ENCODE measurements around the gene LMX1B. TPM values are rescaled to one million over a fixed set of nuclear protein-coding genes. Genes with fewer than 3 reads are reported as not detected.
A peak's percentile ranks its signal among the peaks of the same experiment; 100 is the strongest.
"Not testable (repeated sequence)": the region's sequence is repeated elsewhere in the genome, so short reads cannot be mapped to it uniquely, and the experiment has no call there.

LMX1B gene
- total RNA-seq, 1 experiment from 2014 or later = 0.55 TPM

GRCh38 chr9:126654124-126654523 lies 40.4 kb downstream of the LMX1B start:
- DNase-seq (ENCODE audit: low read depth) = no peak

GRCh38 chr9:126656214-126656613 lies 42.5 kb downstream of the LMX1B start:
- not testable (repeated sequence) for DNase-seq (ENCODE audit: low read depth)

GRCh38 chr9:126658201-126658825 lies 44.6 kb downstream of the LMX1B start:
- DNase-seq (ENCODE audit: low read depth) = no peak

- DNase-seq (ENCODE audit: low read depth) = no peak
Observed at GRCh38 chr9:126658956-126659555, 45.3 kb downstream of the LMX1B start.

- DNase-seq (ENCODE audit: low read depth) = no peak
Observed at GRCh38 chr9:126661122-126661520, 47.4 kb downstream of the LMX1B start.

GRCh38 chr9:126661521-126662251 lies 48.0 kb downstream of the LMX1B start:
- peak; percentile 43 for DNase-seq (ENCODE audit: low read depth)

- DNase-seq (ENCODE audit: low read depth) = no peak
Observed at GRCh38 chr9:126663661-126664072, 49.9 kb downstream of the LMX1B start.

GRCh38 chr9:126664900-126665643 lies 51.3 kb downstream of the LMX1B start:
- DNase-seq (ENCODE audit: low read depth) = no peak

GRCh38 chr9:126665644-126666035 lies 51.9 kb downstream of the LMX1B start:
- no peak for DNase-seq (ENCODE audit: low read depth)

GRCh38 chr9:126666155-126666803 lies 52.6 kb downstream of the LMX1B start:
- DNase-seq (ENCODE audit: low read depth) = no peak

GRCh38 chr9:126667190-126668055 lies 53.7 kb downstream of the LMX1B start:
- DNase-seq (ENCODE audit: low read depth) = no peak

GRCh38 chr9:126668058-126668457 lies 54.3 kb downstream of the LMX1B start:
- DNase-seq (ENCODE audit: low read depth) = peak; percentile 33

GRCh38 chr9:126669108-126669507 lies 55.4 kb downstream of the LMX1B start:
- no peak for DNase-seq (ENCODE audit: low read depth)

GRCh38 chr9:126670270-126670669 lies 56.5 kb downstream of the LMX1B start:
- no peak for DNase-seq (ENCODE audit: low read depth)

- no peak for DNase-seq (ENCODE audit: low read depth)
Observed at GRCh38 chr9:126671381-126671831, 57.7 kb downstream of the LMX1B start.

GRCh38 chr9:126671983-126672382 lies 58.3 kb downstream of the LMX1B start:
- DNase-seq (ENCODE audit: low read depth) = no peak

GRCh38 chr9:126672634-126673284 lies 59.0 kb downstream of the LMX1B start:
- DNase-seq (ENCODE audit: low read depth) = no peak

GRCh38 chr9:126673689-126674364 lies 60.1 kb downstream of the LMX1B start:
- no peak for DNase-seq (ENCODE audit: low read depth)

Measured in HT1080 (cell line).